Placental epithelial cell (primary cell): ENCODE measurements around the gene CR2. TPM values are rescaled to one million over a fixed set of nuclear protein-coding genes. Genes with fewer than 3 reads are reported as not detected.

Source experiments
- total RNA-seq: library from RNA; depleted of rRNA; stranded (reverse); fragments of >200 nt; gene quantifications from 2 replicates; pipeline ENCODE4 v1.2.3, GENCODE V29; 2012

The CR2 gene
- under 0.01 TPM in 1 of 2 replicates, not detected in the other for total RNA-seq

DNA sequence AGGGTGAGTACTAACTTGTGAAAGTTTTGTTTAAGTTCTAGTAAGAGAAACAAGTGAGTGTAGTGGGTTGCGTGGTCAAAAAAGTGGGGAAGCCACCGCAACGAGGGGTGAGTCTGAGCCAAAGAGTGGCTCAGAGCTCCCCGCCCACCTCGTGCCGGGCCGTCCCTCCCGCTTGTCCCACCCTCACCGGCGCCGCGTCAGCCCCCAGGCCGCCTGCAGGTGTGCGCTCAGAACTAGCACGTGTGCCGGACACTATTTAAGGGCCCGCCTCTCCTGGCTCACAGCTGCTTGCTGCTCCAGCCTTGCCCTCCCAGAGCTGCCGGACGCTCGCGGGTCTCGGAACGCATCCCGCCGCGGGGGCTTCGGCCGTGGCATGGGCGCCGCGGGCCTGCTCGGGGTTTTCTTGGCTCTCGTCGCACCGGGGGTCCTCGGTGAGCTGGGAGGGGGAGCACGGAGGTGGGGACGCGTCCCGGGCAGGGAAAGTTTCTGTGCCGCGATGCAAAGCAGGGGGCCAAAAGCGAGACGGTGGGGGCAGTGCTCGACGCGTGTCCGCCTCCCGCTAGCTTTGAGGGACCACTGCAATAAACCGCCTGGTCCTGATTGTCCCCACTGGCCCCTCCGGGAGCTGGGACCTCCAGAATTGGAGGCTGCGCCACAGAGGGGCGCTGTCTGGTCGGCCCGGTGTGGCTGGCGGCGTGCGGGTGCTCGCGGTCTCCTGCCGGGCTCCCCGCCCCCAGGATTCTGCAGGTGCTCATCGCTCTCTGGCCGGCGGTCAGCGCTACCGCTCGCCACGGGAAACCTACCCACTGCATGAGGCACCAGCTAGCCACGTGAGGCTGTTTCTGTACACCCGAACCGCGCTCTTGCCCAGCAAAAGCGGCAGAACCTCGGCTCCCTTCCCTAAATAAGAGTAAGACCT, at the start of gene CR2:
TSS of gene CR2 (plus strand) at position 283 of the 919 bp plus-strand sequence. CDS start at position 374, 91 bp downstream.

DNA sequence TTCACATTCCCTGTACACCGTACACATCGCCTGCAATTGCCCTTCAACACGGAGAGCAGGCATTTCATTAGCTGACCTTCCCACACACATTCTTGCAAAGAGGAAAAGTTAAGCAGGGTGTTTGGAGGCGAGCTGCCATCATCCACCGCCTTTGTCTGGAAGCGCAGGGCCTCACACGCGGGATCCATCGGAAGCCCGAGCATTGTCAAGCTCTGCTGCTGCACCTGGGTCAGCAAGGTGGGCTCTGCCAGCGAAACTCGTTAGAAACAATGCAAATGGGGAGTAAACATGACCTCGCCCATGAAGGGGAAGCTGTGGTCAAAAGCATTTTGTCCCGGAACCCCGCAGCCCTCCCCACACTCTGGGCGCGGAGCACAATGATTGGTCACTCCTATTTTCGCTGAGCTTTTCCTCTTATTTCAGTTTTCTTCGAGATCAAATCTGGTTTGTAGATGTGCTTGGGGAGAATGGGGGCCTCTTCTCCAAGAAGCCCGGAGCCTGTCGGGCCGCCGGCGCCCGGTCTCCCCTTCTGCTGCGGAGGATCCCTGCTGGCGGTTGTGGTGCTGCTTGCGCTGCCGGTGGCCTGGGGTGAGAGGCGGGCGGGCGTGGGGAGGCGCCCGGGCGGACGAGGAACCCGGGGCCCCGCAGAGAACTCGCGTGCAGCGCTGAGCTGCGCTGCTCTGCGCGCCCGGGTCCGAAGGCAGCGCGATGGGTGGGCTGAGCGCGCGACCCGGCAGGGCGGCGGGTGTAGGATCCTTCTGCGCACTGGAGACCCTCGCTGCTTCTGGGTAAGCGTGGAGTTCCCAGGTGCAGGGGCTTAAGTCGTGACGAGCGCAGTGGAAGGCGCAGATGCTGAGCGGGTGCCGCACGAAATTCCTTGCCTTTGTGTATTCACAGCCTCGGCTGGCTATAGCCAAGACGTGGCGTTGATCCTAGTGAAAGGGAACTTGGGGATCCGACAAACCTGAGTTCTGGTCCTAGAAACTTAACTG, 42.0 kb downstream of the CR2 start, which contains the start of gene CR1:
TSS of gene CR1 (plus strand) at position 357 of the 992 bp plus-strand sequence. CDS start at position 468, 111 bp downstream.

Other genes with a start within 250 kb of the CR2 start
- gene CD55, start 132.7 kb upstream of the CR2 start, total RNA-seq, result 98.5 and 148 TPM in 2 replicates
- gene CR1, start 41.8 kb downstream of the CR2 start, total RNA-seq, result not detected in 2 replicates
- gene CR1L, start 190.8 kb downstream of the CR2 start, total RNA-seq, result not detected in 2 replicates